ENCODE data around the gene CHRNA1.

- TF ChIP-seq POLR2A (IDR thresholded peaks at IDR 0.05) (no peak), CTCF (IDR thresholded peaks at IDR 0.05) (no peak), EP300 (IDR thresholded peaks at IDR 0.05) (no peak)
These were observed 41.2 kb downstream of the CHRNA1 start for GRCh38 chr2:174722942-174723592.
